Activated CD4-positive, alpha-beta T cell treated with anti-CD3 and anti-CD28 coated beads, Interleukin-2, amount 50 U/mL, for 16 hours (primary cell): ENCODE results near the gene PRLH.

ENCODE experiments used
- DNase-seq: peaks from one replicate; pipeline ENCODE4 v3.0.0-alpha.2; 2020

Gene PRLH, protein sequence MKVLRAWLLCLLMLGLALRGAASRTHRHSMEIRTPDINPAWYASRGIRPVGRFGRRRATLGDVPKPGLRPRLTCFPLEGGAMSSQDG

DNA sequence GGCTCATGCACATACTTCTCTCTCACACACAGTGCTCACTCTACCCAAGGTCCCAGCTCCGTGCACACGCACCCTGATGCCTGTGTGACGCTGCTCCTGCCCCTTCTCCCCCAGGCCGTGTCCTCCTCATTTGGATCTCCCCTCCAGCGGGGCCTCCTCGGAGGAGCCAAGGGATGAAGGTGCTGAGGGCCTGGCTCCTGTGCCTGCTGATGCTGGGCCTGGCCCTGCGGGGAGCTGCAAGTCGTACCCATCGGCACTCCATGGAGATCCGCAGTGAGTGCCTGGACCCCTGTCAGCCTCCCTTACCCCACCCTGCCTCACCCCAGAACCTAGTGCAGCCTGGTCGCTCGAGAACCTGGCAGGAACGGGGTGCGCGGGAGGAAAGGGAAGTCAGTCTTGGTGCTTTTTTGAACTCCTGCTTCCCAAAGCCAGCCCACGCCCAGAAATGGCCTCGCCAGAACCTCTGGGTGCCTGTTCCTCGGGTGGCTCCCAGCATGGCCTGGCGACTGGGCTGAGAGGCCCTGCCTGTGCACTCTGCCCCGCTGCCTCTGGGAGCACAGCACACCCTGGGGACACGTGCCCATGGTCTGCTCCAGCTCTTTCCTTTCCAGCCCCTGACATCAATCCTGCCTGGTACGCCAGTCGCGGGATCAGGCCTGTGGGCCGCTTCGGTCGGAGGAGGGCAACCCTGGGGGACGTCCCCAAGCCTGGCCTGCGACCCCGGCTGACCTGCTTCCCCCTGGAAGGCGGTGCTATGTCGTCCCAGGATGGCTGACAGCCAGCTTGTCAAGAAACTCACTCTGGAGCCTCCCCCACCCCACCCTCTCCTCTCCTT, at the start of gene PRLH:
Gene PRLH, plus strand, starts transcription at position 174 of the 835 bp plus-strand sequence. Its CDS starts 0 bp downstream, at position 174.
- no peak for DNase-seq

DNA sequence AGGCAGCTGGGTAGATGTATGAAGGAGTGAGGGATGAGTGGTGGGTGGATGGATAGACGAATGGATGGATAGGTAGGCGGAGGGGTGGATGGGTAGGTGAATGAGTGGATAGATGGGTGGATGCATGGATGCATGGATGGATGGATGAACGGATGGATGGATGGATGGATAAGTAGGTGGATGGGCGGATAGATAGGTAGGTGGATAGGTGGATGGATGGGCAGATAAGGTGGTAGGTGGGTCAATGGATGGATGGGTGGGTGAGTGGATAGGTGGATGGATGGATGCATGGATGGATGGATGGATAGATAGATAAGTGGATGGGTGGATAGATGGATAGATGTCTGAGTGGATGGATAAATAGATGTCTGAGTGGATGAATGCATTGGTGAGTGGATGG, 49.2 kb upstream of the PRLH start:
- no peak for DNase-seq

DNA sequence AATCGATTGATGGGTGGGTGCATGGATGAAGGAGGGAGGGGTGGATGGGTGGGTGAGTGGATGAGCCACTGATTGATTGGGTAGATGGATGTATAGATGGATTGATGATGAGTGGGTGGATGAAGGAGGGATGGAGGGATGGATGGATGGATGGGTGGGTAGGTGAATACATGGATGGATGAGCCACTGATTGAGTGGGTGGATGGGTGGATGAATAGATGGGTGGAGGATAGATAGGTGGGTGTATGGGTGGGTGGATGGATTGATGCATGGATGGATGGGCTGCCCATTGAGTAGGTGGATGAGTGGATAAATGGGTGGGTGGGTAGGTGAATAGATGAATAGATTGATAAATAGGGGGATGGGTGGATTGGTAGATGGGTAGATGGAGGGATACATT, 48.4 kb upstream of the PRLH start:
- DNase-seq: no peak

- DNase-seq: no peak
Observed at GRCh38 chr2:237519506-237520245, 46.7 kb upstream of the PRLH start.

DNA sequence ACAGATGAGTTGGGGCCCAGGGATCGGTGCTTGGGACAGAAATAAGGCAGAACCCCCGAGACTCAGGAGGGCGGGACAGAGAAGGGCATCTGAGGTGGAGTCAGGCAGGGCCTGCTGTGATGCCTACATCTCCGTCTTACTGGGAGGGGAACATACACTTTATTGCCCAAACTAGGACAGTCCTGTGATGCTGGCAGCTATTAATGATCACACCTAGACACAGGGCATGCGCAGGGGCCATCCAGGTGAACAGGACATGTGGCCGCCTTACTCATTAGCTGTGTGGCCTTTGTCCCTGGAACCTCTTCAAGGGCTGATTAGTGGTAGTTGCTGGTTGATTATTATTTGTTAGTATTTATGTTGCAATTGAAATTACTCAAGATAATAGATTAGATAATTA, 46.1 kb upstream of the PRLH start:
- DNase-seq: no peak

DNA sequence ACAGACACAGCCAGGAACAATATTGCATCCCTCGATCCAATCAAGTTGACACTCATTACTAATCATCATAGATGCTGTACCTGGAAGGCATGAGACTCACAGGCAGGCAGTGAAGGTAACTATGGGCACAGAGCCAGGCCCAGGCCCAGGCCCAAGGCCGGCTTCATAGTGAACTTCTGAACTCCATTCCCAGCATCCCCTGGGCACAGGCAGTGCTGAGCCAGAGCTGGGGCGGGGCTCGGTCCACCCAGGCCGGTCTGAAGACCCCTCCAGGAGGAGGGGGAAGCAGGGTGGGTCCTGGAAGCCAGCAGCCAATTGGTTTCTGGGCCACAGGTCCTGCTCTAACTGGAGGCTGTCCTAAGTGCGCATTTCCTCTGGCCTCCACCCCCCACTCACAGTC, 41.7 kb upstream of the PRLH start:
- no peak for DNase-seq

DNA sequence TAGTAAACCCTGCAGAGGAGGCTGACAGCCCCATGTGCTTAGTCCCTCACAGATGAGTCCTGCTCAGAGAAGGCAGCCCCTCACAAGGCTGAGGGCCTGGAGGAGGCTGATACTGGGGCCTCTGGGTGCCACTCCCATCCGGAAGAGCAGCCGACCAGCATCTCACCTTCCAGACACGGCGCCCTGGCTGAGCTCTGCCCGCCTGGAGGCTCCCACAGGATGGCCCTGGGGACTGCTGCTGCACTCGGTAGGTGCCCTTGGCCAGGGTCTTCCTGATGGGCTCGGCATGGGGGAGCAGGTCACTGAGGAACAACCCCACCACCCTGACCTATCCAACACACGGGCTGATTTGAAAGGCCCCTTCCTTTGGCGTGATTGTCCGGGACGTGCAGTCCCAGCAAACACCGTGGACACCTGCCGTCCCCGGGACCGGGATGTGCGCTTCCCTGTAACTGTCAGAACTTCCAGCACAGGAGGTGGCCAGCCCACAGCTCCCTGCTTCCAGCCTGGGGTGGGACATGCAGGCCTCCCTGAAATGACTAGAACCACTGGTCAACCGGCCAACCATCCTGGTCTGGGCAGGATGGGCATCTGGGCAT, 40.7 kb upstream of the PRLH start:
- no peak for DNase-seq

- DNase-seq: no peak
Observed at GRCh38 chr2:237527233-237527632, 39.1 kb upstream of the PRLH start.

DNA sequence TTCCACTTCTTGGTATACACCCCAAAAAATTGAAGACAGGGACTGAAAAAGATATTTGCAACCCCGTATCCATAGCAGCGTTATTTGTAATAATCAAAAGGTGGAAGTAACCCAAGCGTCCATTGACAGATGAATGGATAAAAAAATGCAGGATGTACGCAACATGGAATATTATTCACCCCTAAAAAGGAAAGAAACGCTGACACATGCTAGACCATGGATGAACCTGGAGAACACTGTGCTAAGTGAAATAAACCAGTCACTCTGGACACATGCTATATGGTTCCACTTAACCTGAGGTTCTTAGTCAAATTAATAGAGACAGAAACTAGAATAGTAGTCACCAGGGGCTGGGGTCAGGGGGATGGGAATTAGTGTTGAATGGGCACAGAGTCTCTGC, 38.6 kb upstream of the PRLH start:
- DNase-seq: no peak

DNA sequence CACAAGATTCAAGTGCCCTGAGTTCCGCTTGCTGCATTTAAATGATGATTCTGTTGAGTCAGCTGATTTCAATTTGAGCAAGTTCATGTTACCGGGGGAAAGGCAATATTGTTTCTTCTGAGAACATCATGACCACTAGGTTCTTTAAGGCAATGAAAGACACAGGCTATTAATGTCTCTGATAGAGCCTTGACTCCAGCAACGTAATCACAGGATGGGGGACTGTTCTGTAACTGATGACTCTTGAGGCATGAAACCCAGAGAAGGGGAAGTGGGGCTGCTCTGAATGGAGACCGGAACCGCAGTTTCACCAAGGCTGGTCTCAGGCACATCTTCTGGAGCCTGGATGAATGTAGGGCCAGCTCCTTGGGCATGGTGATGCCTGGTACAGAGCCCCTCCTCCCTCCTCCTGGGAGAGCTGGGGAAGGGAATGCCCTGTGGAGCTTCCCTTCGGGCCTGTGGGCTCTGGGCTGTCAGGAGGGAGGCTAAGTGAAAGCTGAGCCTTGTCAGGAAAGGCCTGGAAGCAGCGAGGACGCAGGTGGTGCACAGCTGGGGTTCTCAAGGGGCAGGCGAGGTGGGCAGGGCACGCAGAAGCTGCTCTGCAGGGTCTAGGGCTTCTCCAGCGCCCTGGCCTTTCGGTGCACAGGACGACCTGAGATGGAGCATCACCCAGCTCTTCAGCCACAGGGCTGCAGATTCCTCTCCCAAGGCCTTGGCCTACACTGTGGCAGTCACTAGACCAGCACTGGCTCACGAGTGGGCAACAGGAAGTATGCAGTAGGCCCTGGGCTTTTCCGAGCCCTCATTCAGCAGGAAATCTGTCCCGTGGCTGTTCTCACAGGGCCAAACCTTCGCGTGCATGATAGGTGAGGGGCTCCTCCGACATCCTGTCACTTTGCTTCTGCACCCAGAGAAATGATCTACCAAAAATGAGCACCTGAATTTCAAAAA, 36.6 kb upstream of the PRLH start:
- DNase-seq: no peak

- DNase-seq: no peak
Observed at GRCh38 chr2:237530472-237531433, 35.6 kb upstream of the PRLH start.

- DNase-seq: no peak
Observed at GRCh38 chr2:237532160-237532559, 34.2 kb upstream of the PRLH start.

DNA sequence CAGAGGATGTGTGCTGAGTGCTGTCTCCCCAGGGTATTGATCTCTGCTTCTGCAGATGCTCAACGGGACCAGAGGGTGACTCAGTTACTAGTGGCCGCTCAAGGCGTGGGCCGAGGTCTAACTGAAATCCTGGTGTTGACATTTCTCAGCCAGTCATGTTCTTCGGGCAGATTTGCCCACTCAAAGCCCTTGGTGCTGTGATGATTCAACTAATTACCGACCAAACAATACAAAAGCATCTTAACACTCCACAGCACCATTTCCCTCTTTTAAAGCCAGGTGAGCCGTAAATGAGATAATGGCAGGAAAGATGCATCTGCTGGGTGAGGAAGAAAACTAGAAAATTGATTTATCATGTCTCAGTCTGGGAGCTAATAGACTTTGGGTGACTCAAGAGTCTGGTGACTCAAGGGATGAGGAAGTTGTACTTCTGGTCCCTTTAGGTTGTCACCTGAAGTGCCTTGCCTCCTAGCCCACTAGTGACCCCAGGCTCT, 32.7 kb upstream of the PRLH start:
- DNase-seq: no peak

- DNase-seq: no peak
Observed at GRCh38 chr2:237534380-237534779, 32.0 kb upstream of the PRLH start.

- no peak for DNase-seq
Observed at GRCh38 chr2:237535385-237536082, 30.8 kb upstream of the PRLH start.

DNA sequence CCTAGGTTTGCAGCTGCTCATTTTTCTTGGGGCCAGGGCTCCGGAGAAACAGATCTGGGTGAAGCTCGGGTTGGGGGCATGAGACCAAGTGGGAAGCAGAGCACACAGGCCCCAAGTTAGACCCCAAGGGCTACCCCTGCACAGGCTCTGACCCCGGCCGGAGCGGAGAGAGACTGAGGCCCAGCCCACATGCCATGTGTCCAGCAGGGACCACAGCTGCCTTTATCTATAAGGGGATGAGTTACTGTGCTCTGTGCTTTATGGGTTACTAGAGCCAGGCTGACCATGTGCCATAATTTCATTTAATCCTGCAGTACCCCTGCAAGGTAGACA, 30.3 kb upstream of the PRLH start:
- DNase-seq: no peak

GRCh38 chr2:237536617-237537016, 29.8 kb upstream of the PRLH start:
- DNase-seq: no peak

DNA sequence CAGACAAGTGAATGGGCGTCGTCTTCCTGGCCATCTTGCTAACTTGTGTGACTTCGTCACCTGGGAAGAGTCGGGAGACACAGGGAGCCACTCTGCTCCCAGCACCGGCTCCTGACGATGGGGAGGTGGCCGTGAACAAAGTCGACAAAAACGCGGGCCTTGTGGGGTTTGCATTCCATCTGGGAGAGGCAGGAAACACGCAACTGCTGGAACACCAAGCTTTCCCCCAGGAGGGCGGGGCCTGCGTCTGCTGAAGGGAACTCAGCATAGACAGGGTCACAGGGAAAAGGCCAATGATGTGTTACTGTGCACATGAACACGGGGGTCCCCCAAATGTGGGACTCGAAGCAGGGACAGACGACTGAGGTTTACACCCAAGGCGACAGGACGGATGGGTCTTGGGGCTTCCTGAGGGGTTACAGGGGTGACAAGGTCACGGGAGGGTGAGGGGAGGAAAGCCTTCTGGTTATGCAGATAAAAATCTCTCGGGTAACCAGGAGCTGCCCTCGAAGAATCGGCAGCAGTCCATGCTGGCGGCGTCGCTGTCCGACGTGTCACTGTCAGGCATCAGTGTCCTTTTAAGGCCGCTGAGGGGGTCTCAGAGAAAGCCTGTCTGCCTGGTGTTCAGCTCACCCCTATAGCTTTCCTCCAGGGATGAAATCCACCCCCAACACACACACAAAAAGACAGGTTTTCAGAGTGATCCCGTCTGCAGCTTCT, 28.2 kb upstream of the PRLH start:
- no peak for DNase-seq

DNA sequence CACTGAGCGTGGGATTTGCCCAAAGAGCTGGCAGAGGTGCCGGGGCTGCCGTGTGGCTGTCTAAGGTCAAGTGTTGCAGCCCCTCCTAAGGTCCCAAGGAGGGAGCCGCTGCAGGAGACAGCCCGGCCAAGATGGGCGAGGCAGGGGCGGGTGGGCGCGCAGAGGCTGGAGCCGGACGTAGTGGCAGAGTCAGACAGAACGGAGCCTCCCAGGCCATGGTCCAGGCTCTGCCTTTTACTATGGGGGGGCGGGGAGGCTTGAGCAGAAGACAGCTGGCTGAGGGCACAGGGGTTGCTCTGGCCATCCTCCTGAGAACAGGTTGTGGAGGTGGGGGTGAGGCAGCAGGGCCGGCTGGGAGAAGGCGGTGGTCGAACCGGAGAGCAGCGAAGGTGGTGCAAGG, 27.5 kb upstream of the PRLH start:
- no peak for DNase-seq

DNA sequence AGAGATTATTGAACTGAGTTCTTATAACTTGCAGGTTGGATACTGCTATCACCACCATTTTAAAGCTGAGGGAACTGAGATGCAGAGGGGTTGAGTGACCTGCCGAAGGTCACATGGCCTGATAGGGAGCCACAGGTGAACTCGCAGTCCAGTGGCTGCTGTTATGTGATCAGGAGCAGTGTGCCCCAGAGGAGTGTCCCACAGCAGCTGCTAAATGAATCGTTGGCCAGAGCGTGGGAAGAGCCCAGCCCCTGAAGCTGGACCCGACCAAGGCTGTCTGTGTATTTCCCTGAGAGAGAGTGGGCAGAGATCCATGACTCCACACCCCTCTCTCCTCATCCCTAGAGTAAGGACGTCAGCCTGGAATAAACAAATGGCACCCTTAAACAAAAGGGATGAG, 26.7 kb upstream of the PRLH start:
- no peak for DNase-seq
